Natural killer cell treated with Interleukin-12 subunit alpha and Interleukin-12 subunit beta and Interleukin-15 and Interleukin-18, amount 100 ng/mL, for 72 hours (primary cell): ENCODE measurements around the gene FBXL4. TPM values are rescaled to one million over a fixed set of nuclear protein-coding genes. Genes with fewer than 3 reads are reported as not detected.

ENCODE experiments used
- ATAC-seq, 2 donors: fragments of 150-1000 bp; cut with Tn5 transposase in 1 of 2; sonication (Bioruptor Pico), chemical (Tn5 transposase) in 1 of 2; 2 replicates each; pipeline ENCODE4 v1.10.0; 2021
- DNase-seq: peaks from one replicate; pipeline ENCODE4 v3.0.0; 2022; ENCODE audit warnings: low spot score
- H3K27ac Mint-ChIP-seq, 2 donors: 1 replicate in 1 of 2; 2 replicates in 1 of 2; pipeline ENCODE4 v1.8.0; 2022; ENCODE audit warnings: mixed read lengths in 2 of 2, mild to moderate bottlenecking in 1 of 2, moderate library complexity in 1 of 2
- H3K27me3 Mint-ChIP-seq, 2 donors: 1 replicate in 1 of 2; 2 replicates in 1 of 2; pipeline ENCODE4 v1.8.0; 2022; ENCODE audit warnings: mixed read lengths in 2 of 2
- H3K36me3 Mint-ChIP-seq: one replicate; pipeline ENCODE4 v1.8.0; 2022; ENCODE audit warnings: mixed read lengths
- H3K4me1 Mint-ChIP-seq, 2 donors: 1 replicate in 1 of 2; 2 replicates in 1 of 2; pipeline ENCODE4 v1.8.0; 2022; ENCODE audit warnings: low read depth in 2 of 2, mixed read lengths in 2 of 2, mild to moderate bottlenecking in 1 of 2
- H3K4me3 Mint-ChIP-seq: one replicate; pipeline ENCODE4 v1.8.0; 2022; ENCODE audit warnings: mixed read lengths
- H3K9me3 Mint-ChIP-seq: 2 replicates; pipeline ENCODE4 v1.8.0; 2022; ENCODE audit warnings: mixed read lengths
- total RNA-seq, 2 donors: library from RNA; stranded (reverse); gene quantifications; one replicate each; pipeline ENCODE4 v1.2.3, GENCODE V29; 2022

The FBXL4 gene
- total RNA-seq, 2 donors from 2014 or later, result 9.1 to 11.2 TPM

DNA sequence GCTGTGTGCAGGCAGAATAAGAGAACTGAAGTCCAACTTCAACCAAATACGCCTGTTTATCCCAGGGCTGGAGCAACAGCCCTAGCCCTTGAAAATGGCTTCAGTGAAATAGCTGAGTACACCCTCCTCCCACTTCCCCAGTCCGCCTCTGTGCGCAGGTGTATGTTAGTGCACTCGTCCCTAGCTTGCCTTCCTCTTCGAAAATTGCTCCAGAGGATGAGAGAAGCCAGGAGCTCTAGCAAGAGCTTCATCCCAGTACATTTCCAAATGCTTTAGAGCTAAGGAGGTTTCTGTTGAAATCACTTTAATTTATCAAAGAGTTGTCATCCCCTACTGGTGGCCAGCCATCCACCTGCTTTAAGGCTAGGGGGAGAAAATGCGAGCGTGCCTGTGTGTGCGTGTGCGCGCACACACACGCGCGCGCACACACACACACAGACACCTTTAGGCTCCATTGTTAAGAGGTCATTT, 118.8 kb downstream of the FBXL4 start:
- Mint-ChIP-seq H3K4me1 (peaks cover 25 to 28% of the 10 kb centered on the region in 2 donors), H3K36me3 (peaks cover 12% of the 10 kb centered on the region), H3K27ac (no peak overlapping the region), H3K27me3 (peaks cover 59 to 84% of the 10 kb centered on the region in 2 donors), H3K4me3 (no peak overlapping the region), H3K9me3 (no peaks in the 10 kb centered on the region)
- ATAC-seq, result no peak
- no peak for DNase-seq

GRCh38 chr6:98828211-98828788, 119.4 kb downstream of the FBXL4 start:
- H3K27me3 Mint-ChIP-seq, result peaks cover 59 to 84% of the 10 kb centered on the region in 2 donors
- no peak overlapping the region for H3K27ac Mint-ChIP-seq
- DNase-seq (no peak), ATAC-seq (no peak)
- H3K4me3 Mint-ChIP-seq, result no peak overlapping the region
- H3K36me3 Mint-ChIP-seq, result peaks cover 17% of the 10 kb centered on the region
- H3K4me1 Mint-ChIP-seq, result peaks cover 25 to 28% of the 10 kb centered on the region in 2 donors
- H3K9me3 Mint-ChIP-seq, result no peaks in the 10 kb centered on the region

DNA sequence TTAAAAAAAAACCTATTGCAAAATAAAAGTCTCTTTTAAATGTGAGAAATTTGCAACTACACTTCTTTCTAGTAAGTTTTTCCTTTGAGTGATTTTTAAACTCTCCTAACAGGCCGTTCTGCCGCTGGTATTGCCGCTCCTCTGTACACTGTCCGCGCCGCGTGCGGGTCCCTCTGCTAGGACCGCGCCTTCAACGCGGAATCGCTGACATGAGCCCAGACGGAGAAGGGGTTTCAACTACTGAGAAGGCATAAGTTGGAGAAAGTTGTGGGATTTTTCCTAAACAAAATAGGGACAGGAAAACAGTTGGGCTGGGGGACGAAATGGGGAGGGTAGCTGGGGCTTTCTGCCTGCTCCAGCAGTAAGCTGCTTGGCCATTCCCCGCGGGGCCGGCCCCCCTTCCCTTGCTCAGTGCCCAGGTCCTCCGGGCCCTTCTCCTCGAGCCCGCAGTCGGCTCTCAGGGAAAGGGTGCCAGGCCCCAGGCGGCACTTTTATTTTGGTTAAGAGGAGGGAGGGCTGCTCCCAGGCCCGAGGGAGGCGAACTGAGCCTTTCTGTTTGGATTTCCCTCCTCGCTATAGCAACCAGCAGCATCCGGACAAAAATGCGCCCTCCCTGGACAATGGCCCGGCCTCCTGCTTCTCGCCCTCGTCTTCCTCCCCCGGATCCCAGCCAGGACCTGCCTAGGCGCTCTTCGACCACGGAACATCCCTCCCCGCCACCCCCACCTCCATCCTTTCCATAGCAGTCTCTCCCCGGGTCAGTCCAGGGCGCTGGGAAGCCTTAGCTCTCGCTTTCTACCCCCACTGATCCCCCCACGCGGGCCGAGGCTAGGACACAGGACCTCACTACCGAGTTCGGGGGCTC, 120.2 kb downstream of the FBXL4 start:
- Mint-ChIP-seq H3K27me3 (peaks cover 57 to 86% of the 10 kb centered on the region in 2 donors), H3K9me3 (no peaks in the 10 kb centered on the region), H3K36me3 (peaks cover 17% of the 10 kb centered on the region), H3K4me1 (peaks cover 20 to 23% of the 10 kb centered on the region in 2 donors), H3K4me3 (no peak overlapping the region), H3K27ac (no peak overlapping the region)
- DNase-seq (no peak), ATAC-seq (no peak)

GRCh38 chr6:98825600-98826230, 122.0 kb downstream of the FBXL4 start:
- peaks cover 63 to 90% of the 10 kb centered on the region in 2 donors for H3K27me3 Mint-ChIP-seq
- H3K36me3 Mint-ChIP-seq, result peaks cover 17% of the 10 kb centered on the region
- H3K9me3 Mint-ChIP-seq, result no peaks in the 10 kb centered on the region
- no peak for ATAC-seq
- H3K27ac Mint-ChIP-seq, result no peak overlapping the region
- DNase-seq, result no peak
- peaks cover 14 to 17% of the 10 kb centered on the region in 2 donors for H3K4me1 Mint-ChIP-seq
- no peak overlapping the region for H3K4me3 Mint-ChIP-seq

DNA sequence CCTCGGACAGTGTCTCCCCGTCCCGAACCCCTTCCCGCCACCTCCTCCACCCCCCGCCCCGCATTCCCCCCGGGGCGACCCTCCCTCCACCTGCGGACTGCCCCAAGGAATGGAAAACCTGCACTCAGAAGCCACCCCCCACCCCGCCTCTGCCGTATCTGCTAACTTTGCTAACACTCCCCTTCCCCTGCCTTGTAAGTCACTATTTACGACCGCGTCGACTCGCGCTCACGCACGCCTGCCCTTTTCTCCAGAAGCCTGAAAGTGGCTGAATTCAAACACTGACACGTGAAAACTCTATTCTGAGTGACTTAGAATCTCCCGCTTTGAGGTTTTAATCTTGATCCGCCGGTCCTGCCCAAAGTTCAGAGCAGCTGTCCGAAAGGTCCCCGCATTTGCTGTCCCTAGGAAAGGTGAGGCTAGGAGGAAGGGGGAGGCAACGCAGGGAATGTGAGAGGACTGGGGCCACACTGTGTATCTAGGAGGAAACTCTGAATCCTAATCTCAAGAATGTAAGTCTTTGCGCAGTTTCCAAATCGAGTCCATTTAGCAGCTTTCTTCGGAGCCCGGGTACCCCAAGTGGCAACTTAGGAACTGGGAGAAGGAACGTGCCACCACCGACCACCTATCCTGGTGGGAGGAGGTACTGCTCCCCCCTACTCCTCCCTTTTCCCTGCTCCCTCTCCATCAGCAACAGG, 122.7 kb downstream of the FBXL4 start:
- peaks cover 17% of the 10 kb centered on the region for H3K36me3 Mint-ChIP-seq
- peaks cover 14 to 17% of the 10 kb centered on the region in 2 donors for H3K4me1 Mint-ChIP-seq
- no peaks in the 10 kb centered on the region for H3K9me3 Mint-ChIP-seq
- no peak overlapping the region for H3K4me3 Mint-ChIP-seq
- no peak overlapping the region for H3K27ac Mint-ChIP-seq
- peaks cover 59 to 83% of the 10 kb centered on the region in 2 donors for H3K27me3 Mint-ChIP-seq
- no peak for ATAC-seq
- no peak for DNase-seq

DNA sequence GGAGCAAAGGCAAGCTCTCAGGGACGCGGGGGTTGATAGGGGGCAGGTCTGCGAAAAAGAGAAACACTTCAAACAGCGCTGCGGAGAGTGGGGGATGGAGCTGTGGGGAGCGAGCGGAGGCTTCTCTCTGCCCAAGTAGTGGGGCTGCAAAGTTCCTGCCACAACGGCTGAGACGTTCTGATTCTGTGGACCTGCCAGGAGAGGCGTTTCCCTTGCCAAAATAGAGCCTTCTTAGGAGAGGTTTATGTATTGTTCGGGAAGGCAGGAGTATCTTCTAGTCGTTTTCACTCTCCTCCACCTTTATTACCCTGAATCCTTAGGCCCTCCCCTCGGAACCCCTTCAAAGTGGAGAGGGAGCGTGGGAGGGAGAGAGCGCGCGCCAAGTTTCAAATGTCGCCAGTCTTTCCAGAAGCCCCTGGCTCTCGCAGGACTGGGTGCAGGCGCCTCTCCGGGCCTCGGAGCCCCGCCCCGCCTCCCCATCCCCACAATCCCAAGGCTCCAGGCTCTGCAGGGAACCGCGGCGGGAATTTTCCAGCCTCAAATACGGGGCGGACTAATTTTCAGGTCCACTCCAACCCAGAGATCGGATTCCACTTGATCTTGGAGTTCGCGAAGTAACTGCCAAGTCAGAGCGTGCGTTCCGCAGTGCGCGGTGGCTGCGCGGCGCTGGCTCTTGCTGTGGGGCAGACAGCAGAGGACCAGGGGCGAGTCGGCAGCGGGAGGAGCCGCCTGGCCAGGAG, 123.4 kb downstream of the FBXL4 start:
- Mint-ChIP-seq H3K9me3 (no peaks in the 10 kb centered on the region), H3K36me3 (peaks cover 17% of the 10 kb centered on the region), H3K4me3 (peak overlapping the region; percentile 36), H3K27ac (no peak overlapping the region), H3K4me1 (peaks cover 14 to 17% of the 10 kb centered on the region in 2 donors), H3K27me3 (peaks cover 59 to 83% of the 10 kb centered on the region in 2 donors)
- ATAC-seq, result no peak
- no peak for DNase-seq

DNA sequence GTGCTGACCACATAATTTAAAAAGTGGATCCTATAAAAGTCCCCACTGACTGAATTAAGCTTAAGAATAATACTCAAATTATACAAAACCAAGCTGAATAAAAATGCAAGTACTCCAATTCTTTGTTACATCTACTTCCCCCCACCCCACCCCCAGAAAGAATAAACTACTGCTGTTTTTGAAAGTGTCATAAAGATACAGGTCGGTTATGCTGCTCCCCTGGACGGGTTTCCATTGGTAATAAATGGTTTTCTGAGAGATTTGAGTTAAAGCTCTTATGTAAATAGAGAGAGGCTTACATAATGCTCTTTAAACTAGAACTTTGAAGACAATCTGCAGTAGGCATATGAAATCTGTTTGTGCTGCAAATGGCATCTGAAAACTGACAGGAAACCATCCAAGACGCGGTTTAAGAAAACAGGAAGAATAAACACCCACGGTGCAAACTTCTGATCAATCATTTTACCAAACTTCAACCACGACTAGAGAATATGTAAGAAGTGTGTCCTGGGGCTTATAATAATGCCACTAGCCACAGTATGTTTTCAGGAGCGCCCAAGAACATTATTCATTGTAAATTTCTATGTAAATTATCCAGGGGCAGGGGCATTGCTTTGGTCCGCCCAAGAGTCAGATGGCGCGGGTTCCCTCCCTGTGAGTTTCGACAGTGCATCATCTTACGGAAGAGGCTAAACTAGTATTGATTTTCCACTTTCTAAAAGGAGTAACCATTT, 124.2 kb downstream of the FBXL4 start:
- H3K9me3 Mint-ChIP-seq, result no peaks in the 10 kb centered on the region

GRCh38 chr6:98821756-98822405, 125.9 kb downstream of the FBXL4 start:
- H3K27ac Mint-ChIP-seq, result no peak overlapping the region
- H3K9me3 Mint-ChIP-seq, result no peaks in the 10 kb centered on the region
- peaks cover 10 to 13% of the 10 kb centered on the region in 2 donors for H3K4me1 Mint-ChIP-seq
- DNase-seq (no peak), ATAC-seq (no peak)
- peaks cover 54 to 79% of the 10 kb centered on the region in 2 donors for H3K27me3 Mint-ChIP-seq
- H3K36me3 Mint-ChIP-seq, result peaks cover 17% of the 10 kb centered on the region
- H3K4me3 Mint-ChIP-seq, result no peak overlapping the region

More for the DNA sequence above, 124.2 kb downstream of the FBXL4 start:
- no peak for ATAC-seq
- peaks cover 63 to 83% of the 10 kb centered on the region in 2 donors for H3K27me3 Mint-ChIP-seq
- no peak for DNase-seq
- H3K4me1 Mint-ChIP-seq, result peaks cover 14 to 17% of the 10 kb centered on the region in 2 donors
- H3K27ac Mint-ChIP-seq, result no peak overlapping the region
- H3K36me3 Mint-ChIP-seq, result peaks cover 17% of the 10 kb centered on the region
- H3K4me3 Mint-ChIP-seq, result peak overlapping the region; percentile 36

Other genes with a start within 250 kb of the FBXL4 start
- not detected for gene POU3F2, start 113.4 kb downstream of the FBXL4 start, total RNA-seq